ENCODE measurements around the gene FLNB. TPM values are rescaled to one million over a fixed set of nuclear protein-coding genes. Genes with fewer than 3 reads are reported as not detected.

Gene FLNB
- total RNA-seq, 2 donors from 2014 or later: 37.6 to 59.6 TPM

DNA sequence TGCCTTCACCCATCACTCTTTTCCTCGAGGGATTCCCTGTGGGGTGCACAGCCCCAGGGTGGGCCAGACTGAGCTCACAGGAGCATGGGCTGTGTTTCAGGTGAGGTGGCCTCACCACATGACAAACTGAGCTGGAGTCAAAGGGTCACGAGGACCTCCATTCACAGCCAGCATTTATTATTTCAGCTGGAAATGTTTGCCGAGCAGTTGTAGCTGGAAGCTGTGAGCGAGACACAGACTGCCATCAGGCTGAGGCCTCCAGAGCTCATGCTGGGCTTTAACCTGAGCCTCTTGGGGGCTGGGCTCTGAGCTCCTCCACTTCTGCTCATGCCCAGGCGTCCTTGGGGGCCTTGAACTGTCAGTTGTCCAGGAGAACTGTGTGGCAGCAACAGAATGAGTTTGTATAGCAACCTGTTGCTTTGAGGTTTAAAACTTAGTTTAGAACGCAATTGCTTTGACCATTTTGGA, 57.5 kb downstream of the FLNB start:
- Histone ChIP-seq H3K4me1 (peaks cover 0 to 28% of the 10 kb centered on the region in 2 donors), H3K27me3 (no peaks in the 10 kb centered on the region), H3K36me3 (no peaks in the 10 kb centered on the region), H3K27ac (no peak overlapping the region), H3K9me3 (no peaks in the 10 kb centered on the region), H3K4me3 (no peak overlapping the region)
- no peak for DNase-seq (ENCODE audit: low spot score)
- TF ChIP-seq, protein P1, sequence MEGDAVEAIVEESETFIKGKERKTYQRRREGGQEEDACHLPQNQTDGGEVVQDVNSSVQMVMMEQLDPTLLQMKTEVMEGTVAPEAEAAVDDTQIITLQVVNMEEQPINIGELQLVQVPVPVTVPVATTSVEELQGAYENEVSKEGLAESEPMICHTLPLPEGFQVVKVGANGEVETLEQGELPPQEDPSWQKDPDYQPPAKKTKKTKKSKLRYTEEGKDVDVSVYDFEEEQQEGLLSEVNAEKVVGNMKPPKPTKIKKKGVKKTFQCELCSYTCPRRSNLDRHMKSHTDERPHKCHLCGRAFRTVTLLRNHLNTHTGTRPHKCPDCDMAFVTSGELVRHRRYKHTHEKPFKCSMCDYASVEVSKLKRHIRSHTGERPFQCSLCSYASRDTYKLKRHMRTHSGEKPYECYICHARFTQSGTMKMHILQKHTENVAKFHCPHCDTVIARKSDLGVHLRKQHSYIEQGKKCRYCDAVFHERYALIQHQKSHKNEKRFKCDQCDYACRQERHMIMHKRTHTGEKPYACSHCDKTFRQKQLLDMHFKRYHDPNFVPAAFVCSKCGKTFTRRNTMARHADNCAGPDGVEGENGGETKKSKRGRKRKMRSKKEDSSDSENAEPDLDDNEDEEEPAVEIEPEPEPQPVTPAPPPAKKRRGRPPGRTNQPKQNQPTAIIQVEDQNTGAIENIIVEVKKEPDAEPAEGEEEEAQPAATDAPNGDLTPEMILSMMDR (IDR thresholded peaks at IDR 0.05): no peak

DNA sequence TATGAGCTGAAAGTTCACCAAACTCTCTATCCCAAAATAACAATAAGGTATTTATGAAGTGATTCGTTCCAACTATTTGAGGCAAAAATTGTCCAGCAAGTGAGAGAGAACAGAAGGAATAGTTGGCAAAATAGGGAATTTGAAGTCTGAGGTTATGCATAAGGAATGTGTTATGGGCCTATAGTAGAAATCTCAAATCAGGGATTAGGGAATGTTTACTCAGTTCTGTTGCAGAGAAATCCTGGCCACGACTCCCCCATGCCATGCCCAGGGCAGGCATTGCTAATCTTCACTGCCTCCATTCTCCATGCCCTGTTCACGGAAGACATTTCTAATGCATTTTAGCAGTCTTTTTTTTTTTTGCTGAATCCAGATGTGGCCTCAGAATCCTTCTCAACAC, 58.6 kb downstream of the FLNB start:
- H3K4me3 ChIP-seq: no peak overlapping the region
- TF ChIP-seq, protein P1 (IDR thresholded peaks at IDR 0.05): no peak
- no peaks in the 10 kb centered on the region for H3K27me3 ChIP-seq
- H3K9me3 ChIP-seq: no peaks in the 10 kb centered on the region
- H3K4me1 ChIP-seq: peaks cover 0 to 28% of the 10 kb centered on the region in 2 donors
- no peaks in the 10 kb centered on the region for H3K36me3 ChIP-seq
- no peak overlapping the region for H3K27ac ChIP-seq
- no peak for DNase-seq (ENCODE audit: low spot score)

DNA sequence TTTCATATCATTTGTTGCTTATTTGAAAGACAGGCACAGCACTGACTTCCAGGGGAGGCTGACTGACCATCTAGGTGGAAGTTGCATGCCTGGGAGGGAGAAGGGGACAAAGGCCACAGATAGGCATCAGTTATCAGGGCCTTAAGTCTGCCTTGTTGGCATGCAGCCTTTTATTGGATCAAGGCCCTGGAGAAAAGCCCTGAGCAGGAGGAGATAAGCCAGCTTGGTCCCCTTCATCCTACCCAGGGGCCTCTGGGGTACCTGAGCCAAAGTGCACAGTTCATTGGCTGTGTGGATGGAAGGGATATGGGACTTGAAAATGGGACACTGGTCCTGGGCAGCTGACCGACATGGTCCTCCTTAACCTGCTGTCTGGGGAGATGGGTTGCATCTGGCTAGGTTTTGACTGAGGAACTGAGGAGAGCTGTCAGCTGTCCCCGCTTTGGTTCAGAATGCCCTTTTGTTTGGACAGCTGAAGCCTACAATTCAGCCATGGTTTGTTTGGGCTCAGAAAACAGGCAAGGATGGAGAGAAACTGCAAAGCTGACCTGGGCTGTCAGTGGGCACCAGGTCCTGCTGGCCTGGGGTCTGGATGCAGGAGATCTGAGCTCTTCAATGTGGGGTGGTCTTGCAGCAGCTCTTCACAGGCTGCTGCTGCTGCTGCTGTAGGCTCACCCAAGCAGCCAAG, 60.0 kb downstream of the FLNB start:
- peaks cover 0 to 20% of the 10 kb centered on the region in 2 donors for H3K4me1 ChIP-seq
- no peak overlapping the region for H3K4me3 ChIP-seq
- DNase-seq (ENCODE audit: low spot score): no peak
- no peak overlapping the region for H3K27ac ChIP-seq
- TF ChIP-seq, protein P1 (IDR thresholded peaks at IDR 0.05): no peak
- H3K27me3 ChIP-seq: no peaks in the 10 kb centered on the region
- no peaks in the 10 kb centered on the region for H3K36me3 ChIP-seq
- no peaks in the 10 kb centered on the region for H3K9me3 ChIP-seq

DNA sequence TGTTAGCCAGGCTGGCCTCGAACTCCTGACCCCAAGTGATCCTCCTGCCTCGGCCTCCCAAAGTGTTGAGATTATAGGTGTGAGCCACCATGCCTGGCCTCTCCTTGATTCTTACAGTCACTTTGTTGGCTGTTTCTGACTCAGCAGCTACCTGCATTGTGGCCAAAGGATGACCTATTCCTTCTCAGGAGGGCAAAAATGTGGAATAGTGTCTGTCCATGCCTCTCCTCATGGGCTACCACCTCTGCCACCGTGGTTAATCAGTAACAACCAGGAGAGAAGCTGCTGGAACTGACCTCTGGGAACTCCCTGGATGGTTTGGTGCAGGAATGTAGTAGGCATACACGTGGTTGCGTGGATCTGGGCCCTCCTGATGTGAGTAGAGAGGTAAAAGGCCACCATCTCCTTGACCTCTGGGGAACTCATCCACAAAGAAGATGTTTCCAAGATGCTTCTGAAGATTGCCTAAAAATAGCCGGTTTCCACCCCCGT, 63.3 kb downstream of the FLNB start:
- TF ChIP-seq, protein P1 (IDR thresholded peaks at IDR 0.05): no peak
- Histone ChIP-seq H3K36me3 (no peaks in the 10 kb centered on the region), H3K4me1 (peaks cover 0 to 22% of the 10 kb centered on the region in 2 donors), H3K27ac (no peak overlapping the region), H3K4me3 (no peak overlapping the region), H3K9me3 (no peaks in the 10 kb centered on the region), H3K27me3 (no peaks in the 10 kb centered on the region)
- no peak for DNase-seq (ENCODE audit: low spot score)

DNA sequence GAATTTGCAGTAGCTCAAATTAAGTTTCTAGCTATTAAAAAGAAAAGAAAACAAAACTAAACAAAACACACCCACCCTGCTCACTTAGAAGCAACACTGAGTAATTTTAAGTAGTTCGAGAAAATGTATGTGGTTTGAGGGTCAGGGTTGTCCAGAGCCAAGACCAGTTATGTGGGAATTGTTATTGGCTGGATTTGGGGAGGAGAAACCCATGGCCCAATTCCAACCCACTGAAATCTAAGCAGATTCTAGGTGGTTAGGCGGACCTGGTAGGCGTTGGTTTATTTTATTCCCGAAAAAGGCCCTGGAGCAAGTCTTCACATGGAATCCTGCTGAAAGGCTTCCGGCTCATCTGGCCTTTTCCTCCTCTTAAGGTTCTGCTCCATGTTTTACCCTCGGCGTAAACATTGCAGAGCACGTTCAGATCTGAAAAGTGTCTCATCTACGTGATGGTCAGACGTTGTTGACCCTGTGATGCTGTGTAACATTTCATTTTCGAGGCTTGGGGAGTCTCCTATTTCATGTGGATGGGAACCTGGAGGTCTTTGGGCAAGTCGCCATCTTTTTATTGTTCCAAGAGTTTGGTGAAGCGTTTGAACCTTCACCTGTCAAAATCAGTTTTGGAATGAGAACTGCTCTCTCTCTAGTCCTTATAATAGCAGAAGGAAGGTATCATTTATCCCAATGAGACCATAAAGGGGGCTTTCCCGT, 64.0 kb downstream of the FLNB start:
- Histone ChIP-seq H3K4me3 (no peak overlapping the region), H3K9me3 (no peaks in the 10 kb centered on the region), H3K4me1 (peaks cover 0 to 22% of the 10 kb centered on the region in 2 donors), H3K36me3 (no peaks in the 10 kb centered on the region), H3K27me3 (no peaks in the 10 kb centered on the region), H3K27ac (no peak overlapping the region)
- TF ChIP-seq, protein P1 (IDR thresholded peaks at IDR 0.05): no peak
- DNase-seq (ENCODE audit: low spot score): no peak

Measured in right atrium auricular region (tissue), 2 donors.